Adrenal gland (tissue), 12 donors: ENCODE data around the gene ITGA6. TPM values are rescaled to one million over a fixed set of nuclear protein-coding genes. Genes with fewer than 3 reads are reported as not detected.

ENCODE experiments used
- DNase-seq, 7 donors: peaks; one replicate each; pipeline ENCODE4 v3.0.0-alpha.2; 2019 to 2020
- H3K27ac ChIP-seq, 5 donors: fragments of 200-600 bp; sonication (generic) in 4 of 5; 1 replicate in 3 of 5; 2 replicates in 2 of 5; pipeline versions ENCODE4 v1.5.1 to v1.8.0; 2016 to 2020; ENCODE audit warnings: mild to moderate bottlenecking in 1 of 5
- H3K27me3 ChIP-seq: fragments of 200-600 bp; 2 replicates; pipeline ENCODE4 v1.8.0; 2021
- H3K36me3 ChIP-seq, 2 donors: fragments of 200-600 bp; replicated peaks in 1 of 2; 1 replicate in 1 of 2; 2 replicates in 1 of 2; pipeline versions ENCODE4 v1.5.1 to v1.8.0; 2018 to 2022
- H3K4me1 ChIP-seq, 2 donors: fragments of 200-600 bp; replicated peaks in 1 of 2; 1 replicate in 1 of 2; 2 replicates in 1 of 2; pipeline versions ENCODE4 v1.5.1 to v1.8.0; 2018 to 2021
- H3K4me3 ChIP-seq, 4 donors: fragments of 200-600 bp; sonication (generic) in 3 of 4; one replicate each; pipeline ENCODE4 v1.5.1; 2016 to 2018
- H3K9me3 ChIP-seq, 3 donors: fragments of 200-600 bp; sonication (generic) in 1 of 3; replicated peaks in 1 of 3; 1 replicate in 2 of 3; 2 replicates in 1 of 3; pipeline versions ENCODE4 v1.5.1 to v1.8.0; 2016 to 2021
- POLR2A ChIP-seq, 2 donors: fragments of 450-650 bp; IDR thresholded peaks; one replicate each; pipeline ENCODE4 v1.6.1; 2017; ENCODE audit warnings: antibody characterized with exemption in 2 of 2, mild to moderate bottlenecking in 2 of 2, moderate library complexity in 1 of 2
- WGBS, 4 donors: extraction: QIAGEN DNeasy Blood & Tissue Kit in 2 of 4; methylation state at CpG; one replicate each; pipeline versions ENCODE4 v1.1.5 to v1.1.7; 2013 to 2017; 5-methylcytosine and 5-hydroxymethylcytosine counted together
- intact Hi-C, 2 donors: fragments of 100-400 bp; cut with DNase I; formaldehyde crosslinking; loops; one replicate each; pipeline versions ENCODE4 v1.14.1 to v1.15.0; 2022 to 2023
- polyA plus RNA-seq, 3 donors: library from polyadenylated mRNA; stranded (reverse); fragments of 200-250 nt in 2 of 3; fragments of 350-450 nt in 1 of 3; fragmentation: Illumina TruSeq in 1 of 3; extraction: RNeasy Lipid Tissue Mini Kit (QIAGEN cat#74804) in 1 of 3; gene quantifications; one replicate each; pipeline ENCODE4 v1.2.3, GENCODE V29; 2013 to 2014
- total RNA-seq, 9 donors: library from RNA; depleted of rRNA in 4 of 9; stranded (reverse); fragments of >200 nt in 4 of 9; fragments of 120-200 nt in 1 of 9; fragmentation: NEBNext Ultra II Directional in 1 of 9; extraction: Animal tissue kit (Norgen Biotek cat#: 25700) in 1 of 9; gene quantifications; one replicate each; pipeline versions ENCODE4 v1.1.0 to v1.2.4, GENCODE V29; 2013 to 2023
- TF ChIP-seq, protein P1 (sequence below), 6 experiments: fragments of 450-650 bp in 4 of 6; fragments of 200-600 bp in 2 of 6; sonication (generic) in 1 of 6; IDR thresholded peaks; 1 replicate in 5 of 6; 2 replicates in 1 of 6; pipeline versions ENCODE4 v1.5.1 to v1.8.0; 2016 to 2021; ENCODE audit warnings: antibody characterized with exemption in 6 of 6, mild to moderate bottlenecking in 2 of 6, moderate library complexity in 1 of 6
- donor health status: healthy with polysubstance abuse.
- donor health status: Bipolar disorder and iron deficiency.
- donor health status: DM: yes; HTN: yes; CAD: no.
- donor health status: DM: no; HTN: no; CAD: no.
- donor health status: DM: no; HTN: no; CAD: no.
- donor health status: DM: yes; HTN: yes; CAD: no.

ITGA6 gene
- total and polyA plus RNA-seq, 12 donors = 5.1 to 20.3 (median 10.0) TPM

- TF ChIP-seq POLR2A (IDR thresholded peaks at IDR 0.05) = no peak
- TF ChIP-seq, protein P1, sequence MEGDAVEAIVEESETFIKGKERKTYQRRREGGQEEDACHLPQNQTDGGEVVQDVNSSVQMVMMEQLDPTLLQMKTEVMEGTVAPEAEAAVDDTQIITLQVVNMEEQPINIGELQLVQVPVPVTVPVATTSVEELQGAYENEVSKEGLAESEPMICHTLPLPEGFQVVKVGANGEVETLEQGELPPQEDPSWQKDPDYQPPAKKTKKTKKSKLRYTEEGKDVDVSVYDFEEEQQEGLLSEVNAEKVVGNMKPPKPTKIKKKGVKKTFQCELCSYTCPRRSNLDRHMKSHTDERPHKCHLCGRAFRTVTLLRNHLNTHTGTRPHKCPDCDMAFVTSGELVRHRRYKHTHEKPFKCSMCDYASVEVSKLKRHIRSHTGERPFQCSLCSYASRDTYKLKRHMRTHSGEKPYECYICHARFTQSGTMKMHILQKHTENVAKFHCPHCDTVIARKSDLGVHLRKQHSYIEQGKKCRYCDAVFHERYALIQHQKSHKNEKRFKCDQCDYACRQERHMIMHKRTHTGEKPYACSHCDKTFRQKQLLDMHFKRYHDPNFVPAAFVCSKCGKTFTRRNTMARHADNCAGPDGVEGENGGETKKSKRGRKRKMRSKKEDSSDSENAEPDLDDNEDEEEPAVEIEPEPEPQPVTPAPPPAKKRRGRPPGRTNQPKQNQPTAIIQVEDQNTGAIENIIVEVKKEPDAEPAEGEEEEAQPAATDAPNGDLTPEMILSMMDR (IDR thresholded peaks at IDR 0.05) = no peak
- Histone ChIP-seq H3K4me1 (peaks cover 8 to 11% of the 10 kb centered on the region in 2 donors), H3K9me3 (no peaks in the 10 kb centered on the region), H3K36me3 (no peaks in the 10 kb centered on the region), H3K4me3 (no peak overlapping the region), H3K27ac (peak overlapping the region in 1 of 5 donors; percentile 88), H3K27me3 (no peaks in the 10 kb centered on the region)
- 72 to 85% (median 77%) methylated on average over 4 of the region's 4 CpGs for WGBS, 4 donors
- peak in 3 of 7 donors; percentile 20 to 56 (median 43) for DNase-seq
- intact Hi-C loops = no loop called here
Measured at GRCh38 chr2:172552547-172553291, 125.3 kb downstream of the ITGA6 start.

- no peaks in the 10 kb centered on the region for H3K27me3 ChIP-seq
- H3K4me1 ChIP-seq = peaks cover 11 to 16% of the 10 kb centered on the region in 2 donors
- intact Hi-C loops = no loop called here
- no peaks in the 10 kb centered on the region for H3K9me3 ChIP-seq
- WGBS, 4 donors = 38 to 41% (median 39%) methylated on average over 18 of the region's 18 CpGs
- no peaks in the 10 kb centered on the region for H3K36me3 ChIP-seq
- peak overlapping the region in 2 of 4 donors; percentile 65 to 92 for H3K4me3 ChIP-seq
- TF ChIP-seq, protein P1 (IDR thresholded peaks at IDR 0.05) = no peak
- no peak for TF ChIP-seq POLR2A (IDR thresholded peaks at IDR 0.05)
- H3K27ac ChIP-seq = peak overlapping the region in 4 of 5 donors; percentile 88 to 99 (median 94)
- DNase-seq = peak in 5 of 7 donors; percentile 17 to 43 (median 35)
Measured at GRCh38 chr2:172554352-172555271, 127.2 kb downstream of the ITGA6 start.

DNA sequence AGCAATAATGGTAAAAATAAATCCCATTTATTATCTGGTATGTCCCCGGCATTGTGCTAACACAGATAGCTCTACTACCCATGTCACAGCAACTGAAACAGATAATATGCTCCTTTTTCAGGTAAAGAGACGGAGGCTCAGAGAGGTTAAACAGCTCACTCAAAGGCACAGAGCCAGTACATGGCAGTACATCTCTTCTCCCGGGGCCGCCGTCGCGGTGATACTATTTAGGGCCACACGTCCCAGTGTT, 127.8 kb downstream of the ITGA6 start:
- no peaks in the 10 kb centered on the region for H3K36me3 ChIP-seq
- DNase-seq = no peak
- 3 to 7% (median 5%) methylated on average over 8 of the region's 8 CpGs for WGBS, 4 donors
- TF ChIP-seq, protein P1 (IDR thresholded peaks at IDR 0.05) = peak in 1 of 6 experiments; percentile 24
- TF ChIP-seq POLR2A (IDR thresholded peaks at IDR 0.05) = no peak
- H3K27ac ChIP-seq = peak overlapping the region; percentile 79 to 99 (median 91)
- no peaks in the 10 kb centered on the region for H3K9me3 ChIP-seq
- H3K27me3 ChIP-seq = no peaks in the 10 kb centered on the region
- peak overlapping the region in 3 of 4 donors; percentile 65 to 92 (median 73) for H3K4me3 ChIP-seq
- peaks cover 11 to 16% of the 10 kb centered on the region in 2 donors for H3K4me1 ChIP-seq
- intact Hi-C loops = no loop called here

Other genes with a start within 250 kb of the ITGA6 start
- 100 to 1,000 TPM in 2 of 9 donors, 10 to 100 TPM in 6, 1 to 10 TPM in 1; 9.9 to 112 (median 20.4) TPM for gene PDK1, start 128.5 kb downstream of the ITGA6 start, total RNA-seq
- gene PDK1, start 128.5 kb downstream of the ITGA6 start, polyA plus RNA-seq = 10 to 100 TPM in 1 of 3 donors, 1 to 10 TPM in 2; 3.6 to 81.5 (median 7.5) TPM